Panc1 (cell line): ENCODE measurements around the gene STEAP1B. TPM values are rescaled to one million over a fixed set of nuclear protein-coding genes. Genes with fewer than 3 reads are reported as not detected.

Source experiments
- ATAC-seq: fragments of 200-7000 bp; cut with Tn5 transposase; 2 replicates; pipeline ENCODE4 v1.9.1; 2020; ENCODE audit warnings: mild to moderate bottlenecking, moderate library complexity
- BruUV-seq: library from RNA; stranded (reverse); fragments of 400-500 nt; replicated peaks from 2 replicates; lab custom pipeline; 2021; lab: Mats Ljungman, UMichigan
- CTCF ChIA-PET: fragments of 300-600 bp; sonication (Branson Sonifier 250); formaldehyde crosslinking; loops from one replicate; lab custom pipeline; 2022; ENCODE audit warnings: antibody characterized with exemption; lab: Charles Lee
- POLR2A ChIA-PET: fragments of 300-600 bp; sonication (Branson Sonifier 250); formaldehyde crosslinking; loops from one replicate; lab custom pipeline; 2022; ENCODE audit warnings: antibody characterized with exemption; lab: Charles Lee
- DNase-seq: peaks from one replicate; pipeline ENCODE4 v3.0.0-alpha.2; 2010; ENCODE audit warnings: low read depth, low spot score
- H3K27ac ChIP-seq: 2 replicates; pipeline ENCODE4 v1.5.1; 2011; ENCODE audit warnings: mild to moderate bottlenecking, low read length, inconsistent platforms
- H3K27me3 ChIP-seq: fragments of 200-500 bp; sonication (Bioruptor generic); 2 replicates; pipeline ENCODE4 v1.6.0; 2014; ENCODE audit warnings: low read length, inconsistent platforms; ENCODE audit not compliant: control insufficient read depth, insufficient read depth
- H3K36me3 ChIP-seq: fragments of 200-500 bp; sonication (Bioruptor generic); 2 replicates; pipeline ENCODE4 v1.5.1; 2014; ENCODE audit warnings: inconsistent platforms, mild to moderate bottlenecking, low read length, moderate library complexity; ENCODE audit not compliant: control insufficient read depth, insufficient read depth
- H3K4me1 ChIP-seq: 2 replicates; pipeline ENCODE4 v1.5.1; 2011; ENCODE audit warnings: inconsistent platforms, mild to moderate bottlenecking, low read length, moderate library complexity; ENCODE audit not compliant: control insufficient read depth, insufficient read depth
- H3K4me3 ChIP-seq, 2 experiments: 2 replicates each; pipeline ENCODE4 v1.5.1; 2011 to 2012; ENCODE audit warnings: low read depth in 2 of 2, low read length in 2 of 2, mild to moderate bottlenecking in 2 of 2, inconsistent platforms in 1 of 2, moderate library complexity in 1 of 2
- H3K9me3 ChIP-seq: fragments of 200-500 bp; sonication (Bioruptor generic); 2 replicates; pipeline ENCODE4 v1.5.1; 2014; ENCODE audit warnings: low read depth, mild to moderate bottlenecking, inconsistent platforms, low read length, moderate library complexity; ENCODE audit not compliant: control insufficient read depth, insufficient read depth
- POLR2AphosphoS5 ChIP-seq: IDR thresholded peaks from 2 replicates; pipeline ENCODE4 v1.6.1; 2012; ENCODE audit warnings: mild to moderate bottlenecking, low read depth, low read length, moderate library complexity
- SIN3A ChIP-seq: IDR thresholded peaks from 2 replicates; pipeline ENCODE4 v1.6.1; 2012; ENCODE audit warnings: low read depth, mild to moderate bottlenecking, low read length, moderate library complexity, borderline replicate concordance; ENCODE audit not compliant: insufficient read depth
- TCF7L2 ChIP-seq: IDR thresholded peaks from 2 replicates; pipeline ENCODE4 v1.6.1; 2011; ENCODE audit warnings: mild to moderate bottlenecking, low read depth, low read length, inconsistent platforms
- in situ Hi-C: cut with HindIII; loops from 2 replicates; pipeline ENCODE4 v1.10.0; 2016; ENCODE audit warnings: low sequenced_read_pairs, low pct_unique_long_range_greater_than_20kb
- intact Hi-C: fragments of 100-400 bp; cut with micrococcal nuclease; formaldehyde crosslinking; loops from one replicate; pipeline ENCODE4 v1.10.0; 2022; ENCODE audit not compliant: unreplicated experiment
- total RNA-seq: library from RNA; stranded (reverse); gene quantifications from one replicate; pipeline ENCODE4 v1.2.1, GENCODE V29; 2021; ENCODE audit not compliant: unreplicated experiment
- TF ChIP-seq, protein P1 (sequence below): fragments of 450-650 bp; IDR thresholded peaks from 2 replicates; pipeline ENCODE4 v1.5.1; 2017; ENCODE audit warnings: mild to moderate bottlenecking
- TF ChIP-seq, protein P2 (sequence below), 2 experiments: IDR thresholded peaks; 2 replicates each; pipeline ENCODE4 v1.6.1; 2011 to 2012; ENCODE audit warnings: low read depth in 2 of 2, control low read depth in 1 of 2, low read length in 1 of 2, mild to moderate bottlenecking in 1 of 2, moderate library complexity in 1 of 2; ENCODE audit not compliant: insufficient read depth in 1 of 2

The STEAP1B gene
- total RNA-seq, 1 experiment from 2014 or later: 3.3 TPM

DNA sequence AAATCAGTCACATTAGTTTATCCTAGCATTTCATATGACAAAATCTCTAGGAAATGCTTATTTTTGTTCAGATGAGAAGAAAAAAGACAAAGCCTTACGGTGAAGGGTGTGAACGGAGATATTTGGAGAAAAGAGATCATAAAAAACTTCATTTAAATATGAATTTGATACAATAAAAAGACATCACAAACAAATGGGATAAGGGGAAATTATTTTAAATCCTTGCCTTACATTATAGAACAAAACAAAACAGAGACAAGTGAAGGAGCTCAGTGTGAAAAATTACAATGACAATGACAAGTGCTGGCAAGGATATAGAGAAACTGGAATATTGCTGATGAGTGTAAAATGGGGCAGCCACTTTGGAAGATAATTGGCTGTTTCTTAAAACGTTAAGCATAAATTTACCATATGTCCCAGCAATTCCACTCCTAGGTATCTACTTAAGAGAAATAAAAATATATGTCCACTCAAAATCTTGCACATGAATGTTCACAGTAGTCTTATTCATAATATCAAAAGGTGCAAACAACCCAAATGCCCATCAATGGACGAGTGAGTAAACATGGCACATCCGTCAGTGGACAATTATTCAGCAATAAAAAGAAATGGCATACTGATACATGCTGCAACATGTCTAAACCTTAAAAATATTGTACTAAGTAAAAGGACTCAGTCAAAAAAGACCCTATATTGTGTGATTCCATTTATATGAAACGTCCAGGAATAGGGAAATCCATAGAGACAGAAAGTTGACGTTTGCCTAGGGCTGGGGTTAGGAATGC lies 77.0 kb downstream of the STEAP1B start:
- CTCF ChIA-PET: no interaction called here
- DNase-seq (no peak), ATAC-seq (no peak)
- H3K4me1 ChIP-seq: no peaks in the 10 kb centered on the region
- BruUV-seq: no TSS peak
- no peaks in the 10 kb centered on the region for H3K36me3 ChIP-seq
- in situ Hi-C loops (no loop called here), intact Hi-C loops (no loop called here)
- no peak overlapping the region for H3K4me3 ChIP-seq
- H3K27ac ChIP-seq: no peak overlapping the region
- POLR2A ChIA-PET: no interaction called here
- no peaks in the 10 kb centered on the region for H3K27me3 ChIP-seq
- no peaks in the 10 kb centered on the region for H3K9me3 ChIP-seq
- TF ChIP-seq, protein P1, sequence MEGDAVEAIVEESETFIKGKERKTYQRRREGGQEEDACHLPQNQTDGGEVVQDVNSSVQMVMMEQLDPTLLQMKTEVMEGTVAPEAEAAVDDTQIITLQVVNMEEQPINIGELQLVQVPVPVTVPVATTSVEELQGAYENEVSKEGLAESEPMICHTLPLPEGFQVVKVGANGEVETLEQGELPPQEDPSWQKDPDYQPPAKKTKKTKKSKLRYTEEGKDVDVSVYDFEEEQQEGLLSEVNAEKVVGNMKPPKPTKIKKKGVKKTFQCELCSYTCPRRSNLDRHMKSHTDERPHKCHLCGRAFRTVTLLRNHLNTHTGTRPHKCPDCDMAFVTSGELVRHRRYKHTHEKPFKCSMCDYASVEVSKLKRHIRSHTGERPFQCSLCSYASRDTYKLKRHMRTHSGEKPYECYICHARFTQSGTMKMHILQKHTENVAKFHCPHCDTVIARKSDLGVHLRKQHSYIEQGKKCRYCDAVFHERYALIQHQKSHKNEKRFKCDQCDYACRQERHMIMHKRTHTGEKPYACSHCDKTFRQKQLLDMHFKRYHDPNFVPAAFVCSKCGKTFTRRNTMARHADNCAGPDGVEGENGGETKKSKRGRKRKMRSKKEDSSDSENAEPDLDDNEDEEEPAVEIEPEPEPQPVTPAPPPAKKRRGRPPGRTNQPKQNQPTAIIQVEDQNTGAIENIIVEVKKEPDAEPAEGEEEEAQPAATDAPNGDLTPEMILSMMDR: no peak
- TF ChIP-seq, protein P2, sequence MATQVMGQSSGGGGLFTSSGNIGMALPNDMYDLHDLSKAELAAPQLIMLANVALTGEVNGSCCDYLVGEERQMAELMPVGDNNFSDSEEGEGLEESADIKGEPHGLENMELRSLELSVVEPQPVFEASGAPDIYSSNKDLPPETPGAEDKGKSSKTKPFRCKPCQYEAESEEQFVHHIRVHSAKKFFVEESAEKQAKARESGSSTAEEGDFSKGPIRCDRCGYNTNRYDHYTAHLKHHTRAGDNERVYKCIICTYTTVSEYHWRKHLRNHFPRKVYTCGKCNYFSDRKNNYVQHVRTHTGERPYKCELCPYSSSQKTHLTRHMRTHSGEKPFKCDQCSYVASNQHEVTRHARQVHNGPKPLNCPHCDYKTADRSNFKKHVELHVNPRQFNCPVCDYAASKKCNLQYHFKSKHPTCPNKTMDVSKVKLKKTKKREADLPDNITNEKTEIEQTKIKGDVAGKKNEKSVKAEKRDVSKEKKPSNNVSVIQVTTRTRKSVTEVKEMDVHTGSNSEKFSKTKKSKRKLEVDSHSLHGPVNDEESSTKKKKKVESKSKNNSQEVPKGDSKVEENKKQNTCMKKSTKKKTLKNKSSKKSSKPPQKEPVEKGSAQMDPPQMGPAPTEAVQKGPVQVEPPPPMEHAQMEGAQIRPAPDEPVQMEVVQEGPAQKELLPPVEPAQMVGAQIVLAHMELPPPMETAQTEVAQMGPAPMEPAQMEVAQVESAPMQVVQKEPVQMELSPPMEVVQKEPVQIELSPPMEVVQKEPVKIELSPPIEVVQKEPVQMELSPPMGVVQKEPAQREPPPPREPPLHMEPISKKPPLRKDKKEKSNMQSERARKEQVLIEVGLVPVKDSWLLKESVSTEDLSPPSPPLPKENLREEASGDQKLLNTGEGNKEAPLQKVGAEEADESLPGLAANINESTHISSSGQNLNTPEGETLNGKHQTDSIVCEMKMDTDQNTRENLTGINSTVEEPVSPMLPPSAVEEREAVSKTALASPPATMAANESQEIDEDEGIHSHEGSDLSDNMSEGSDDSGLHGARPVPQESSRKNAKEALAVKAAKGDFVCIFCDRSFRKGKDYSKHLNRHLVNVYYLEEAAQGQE (IDR thresholded peaks at IDR 0.05; ENCODE audit: insufficient read depth in 1 of 2, low read depth in 2 of 2, low read length in 1 of 2): no peak
- TF ChIP-seq TCF7L2 (no peak), SIN3A (no peak), POLR2AphosphoS5 (no peak)

DNA sequence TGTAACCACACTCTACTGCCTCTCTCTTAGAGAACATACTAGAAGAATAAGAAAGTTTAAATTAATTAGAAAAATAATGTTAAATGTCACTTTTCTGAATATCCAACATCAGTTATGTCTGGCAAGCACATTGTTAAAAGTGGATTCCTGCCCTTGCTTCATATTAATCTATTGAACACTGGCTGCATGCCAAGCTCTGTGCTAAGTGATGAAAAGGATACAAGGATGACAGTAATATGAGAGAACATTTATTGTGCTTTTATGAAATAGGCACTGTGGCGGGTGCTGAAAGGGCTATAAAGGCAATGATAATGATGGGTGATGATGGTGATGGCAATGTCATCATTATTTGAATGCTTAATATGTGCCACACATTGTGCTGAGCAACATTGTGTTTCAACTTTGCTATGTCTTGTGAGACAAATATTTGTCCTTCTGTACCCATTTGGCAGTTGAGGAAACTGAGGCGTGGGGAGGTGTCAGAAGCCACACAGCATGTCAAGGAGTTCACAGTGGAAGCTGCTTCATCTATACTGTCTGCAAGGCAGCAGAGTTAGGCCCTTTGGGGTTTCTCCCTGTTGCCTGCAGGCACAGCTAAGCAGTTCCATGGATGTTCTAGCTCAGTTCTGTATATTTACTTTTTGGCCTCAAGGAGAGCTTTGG lies 78.9 kb downstream of the STEAP1B start:
- H3K36me3 ChIP-seq: no peaks in the 10 kb centered on the region
- no peak for ATAC-seq
- H3K27me3 ChIP-seq: no peaks in the 10 kb centered on the region
- POLR2A ChIA-PET: no interaction called here
- in situ Hi-C loops: no loop called here
- H3K4me1 ChIP-seq: no peaks in the 10 kb centered on the region
- H3K27ac ChIP-seq: no peak overlapping the region
- CTCF ChIA-PET: no interaction called here
- BruUV-seq: no TSS peak
- no peak for DNase-seq
- H3K9me3 ChIP-seq: no peaks in the 10 kb centered on the region
- intact Hi-C loops: no loop called here
- TF ChIP-seq, protein P2 (IDR thresholded peaks at IDR 0.05; ENCODE audit: insufficient read depth in 1 of 2, low read depth in 2 of 2, low read length in 1 of 2): no peak
- no peak for TF ChIP-seq POLR2AphosphoS5
- TF ChIP-seq, protein P1: no peak
- no peak for TF ChIP-seq SIN3A
- no peak for TF ChIP-seq TCF7L2
- H3K4me3 ChIP-seq: no peak overlapping the region
